EH (cell line): ENCODE results near the gene SCARB1.
"Not testable (repeated sequence)": the region's sequence is repeated elsewhere in the genome, so short reads cannot be mapped to it uniquely, and the experiment has no call there.

Source experiments
- DNase-seq: peaks from one replicate; pipeline ENCODE4 v3.0.0-alpha.2; 2015; ENCODE audit warnings: low read depth

The SCARB1 gene

GRCh38 chr12:124884587-124885438 lies 21.1 kb upstream of the SCARB1 start:
- no peak for DNase-seq

DNA sequence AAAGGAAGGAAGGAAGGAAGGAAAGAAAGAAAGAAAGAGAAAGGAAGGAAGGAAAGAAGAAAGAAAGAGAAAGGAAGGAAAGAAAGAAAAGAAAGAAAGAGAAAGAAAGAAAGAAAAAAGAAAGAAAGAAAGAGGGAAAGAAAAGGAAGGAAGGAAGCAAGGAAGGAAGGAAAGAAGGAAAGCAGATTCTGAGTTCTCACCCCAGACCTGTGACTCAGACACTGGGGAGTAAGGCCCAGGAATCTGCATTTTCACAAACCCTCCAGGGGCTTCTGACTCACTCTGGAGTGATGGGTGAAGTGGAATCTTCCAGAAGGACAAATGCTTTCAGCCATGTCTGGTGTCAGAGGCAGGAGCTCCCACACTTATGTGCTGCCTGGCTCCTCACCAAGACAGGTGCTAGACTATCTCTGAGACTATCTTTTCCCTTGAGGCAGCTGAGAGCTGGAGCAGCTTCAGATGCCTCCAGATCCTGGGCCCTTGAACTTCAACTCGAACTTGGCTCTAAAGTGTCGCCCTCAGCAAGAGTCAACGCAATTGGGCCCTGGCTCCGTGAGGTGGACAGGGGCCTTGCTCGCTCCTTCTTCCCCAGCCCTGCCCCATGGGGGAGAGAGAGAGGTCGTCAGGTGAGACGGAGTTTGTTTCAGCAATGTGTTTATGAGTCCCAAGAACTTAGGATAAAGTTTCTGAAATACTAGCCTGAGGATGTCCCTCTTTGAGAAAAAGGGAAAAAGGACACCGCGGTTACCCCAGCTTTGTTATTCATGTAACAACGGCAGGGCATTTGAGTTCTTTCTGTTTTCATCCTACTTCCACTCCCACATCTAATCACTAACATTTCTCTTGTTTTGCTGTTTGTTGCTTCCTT lies 19.8 kb upstream of the SCARB1 start:
- no peak for DNase-seq

DNA sequence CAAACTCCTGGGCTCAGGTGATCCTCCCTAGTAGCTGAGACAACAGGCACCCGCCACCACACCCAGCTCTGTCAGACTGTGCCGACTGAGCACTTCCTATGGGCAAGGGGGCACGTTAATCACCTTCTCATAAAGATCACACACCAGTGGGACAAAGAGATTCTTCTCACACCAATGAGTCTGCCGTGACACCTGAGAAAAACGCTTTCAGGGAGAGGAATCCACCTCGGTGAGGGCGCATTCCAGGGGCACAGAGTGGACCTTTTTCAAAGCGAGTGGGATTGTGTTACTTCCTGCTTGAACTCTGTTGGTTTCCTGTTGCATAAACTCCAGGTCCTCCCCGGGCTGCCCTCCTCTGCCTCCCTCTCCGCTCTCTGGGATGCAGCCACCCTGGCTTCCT lies 17.5 kb upstream of the SCARB1 start:
- DNase-seq, result no peak

GRCh38 chr12:124880335-124880734 lies 16.7 kb upstream of the SCARB1 start:
- DNase-seq, result not testable (repeated sequence)

- DNase-seq, result no peak
These were observed 15.3 kb upstream of the SCARB1 start for GRCh38 chr12:124878795-124879516.

GRCh38 chr12:124877423-124877822 lies 13.8 kb upstream of the SCARB1 start:
- no peak for DNase-seq

DNA sequence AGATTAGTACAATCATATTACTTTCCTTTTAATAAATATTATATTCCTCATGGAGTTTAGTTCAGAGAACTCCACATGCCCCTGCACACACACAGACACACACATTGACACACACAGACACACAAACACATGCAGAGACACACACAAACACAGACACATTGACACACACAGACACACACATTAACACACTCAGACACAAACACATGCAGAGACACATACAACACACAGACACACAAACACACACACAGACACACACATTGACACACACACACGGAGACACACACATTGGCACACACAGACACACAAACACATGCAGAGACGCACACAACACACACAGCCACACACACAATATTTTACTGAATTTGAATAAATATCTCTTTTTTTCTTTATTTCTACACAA lies 12.5 kb upstream of the SCARB1 start:
- DNase-seq, result no peak

DNA sequence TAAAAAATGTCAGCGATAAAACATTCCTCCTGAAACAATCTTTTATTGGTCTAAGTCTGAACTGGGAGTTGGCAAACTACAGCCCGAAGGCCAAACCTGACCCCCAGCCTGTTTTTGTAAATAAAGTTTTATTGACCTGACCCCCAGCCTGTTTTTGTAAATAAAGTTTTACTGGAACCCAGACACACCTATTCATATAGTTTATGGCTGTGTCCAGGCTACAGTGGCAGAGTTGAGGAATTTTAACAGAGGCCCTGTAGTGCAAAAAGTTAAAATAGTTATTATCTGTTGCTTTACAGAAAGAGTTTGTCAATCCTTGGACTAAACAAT lies 12.1 kb upstream of the SCARB1 start:
- DNase-seq, result no peak

- no peak for DNase-seq
These were observed 11.5 kb upstream of the SCARB1 start for GRCh38 chr12:124874988-124875802.

GRCh38 chr12:124874188-124874587 lies 10.5 kb upstream of the SCARB1 start:
- DNase-seq, result no peak

- no peak for DNase-seq
These were observed 8.5 kb upstream of the SCARB1 start for GRCh38 chr12:124872068-124872719.

- no peak for DNase-seq
These were observed 7.6 kb upstream of the SCARB1 start for GRCh38 chr12:124871297-124871696.

GRCh38 chr12:124870515-124870914 lies 6.9 kb upstream of the SCARB1 start:
- DNase-seq, result no peak

- DNase-seq, result peak; percentile 29
These were observed 5.5 kb upstream of the SCARB1 start for GRCh38 chr12:124869059-124869665.

DNA sequence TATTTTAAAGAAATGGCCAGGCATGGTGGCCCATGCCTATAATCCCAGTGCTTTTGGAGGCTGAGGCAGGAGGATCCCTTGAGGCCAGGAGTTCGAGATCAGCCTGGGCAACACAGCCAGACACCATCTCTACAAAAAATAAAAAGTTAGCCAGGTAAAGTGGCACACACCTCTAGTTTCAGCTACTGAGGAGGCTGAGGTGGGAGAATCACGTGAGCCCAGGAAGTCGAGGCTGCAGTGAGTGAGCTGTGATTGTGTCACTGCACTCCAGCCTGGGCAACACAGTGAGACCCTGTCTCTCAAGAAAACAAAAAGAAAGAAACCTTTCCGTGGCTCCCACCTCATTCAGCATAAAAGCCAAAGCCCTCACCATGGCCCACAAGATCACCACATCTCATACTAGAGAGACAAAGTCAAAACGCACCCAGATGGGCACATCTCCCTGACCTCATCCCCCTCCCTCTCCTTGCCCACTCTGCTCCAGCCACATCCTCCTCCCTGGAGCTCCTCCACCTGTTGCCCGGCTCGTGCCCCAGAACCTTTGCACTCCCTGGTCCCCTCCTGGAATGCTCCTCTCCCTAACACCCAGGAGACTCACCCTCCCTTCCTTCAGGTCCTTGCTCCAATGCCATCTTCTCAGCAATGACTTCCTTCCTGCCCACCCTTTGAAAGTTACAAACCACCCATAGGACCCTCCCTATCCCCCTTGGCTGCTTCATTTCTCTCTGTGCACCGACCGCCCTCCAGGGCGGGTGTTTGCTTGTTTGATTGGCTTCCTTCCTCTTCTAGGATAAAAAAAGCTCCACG lies 4.8 kb upstream of the SCARB1 start:
- no peak for DNase-seq

DNA sequence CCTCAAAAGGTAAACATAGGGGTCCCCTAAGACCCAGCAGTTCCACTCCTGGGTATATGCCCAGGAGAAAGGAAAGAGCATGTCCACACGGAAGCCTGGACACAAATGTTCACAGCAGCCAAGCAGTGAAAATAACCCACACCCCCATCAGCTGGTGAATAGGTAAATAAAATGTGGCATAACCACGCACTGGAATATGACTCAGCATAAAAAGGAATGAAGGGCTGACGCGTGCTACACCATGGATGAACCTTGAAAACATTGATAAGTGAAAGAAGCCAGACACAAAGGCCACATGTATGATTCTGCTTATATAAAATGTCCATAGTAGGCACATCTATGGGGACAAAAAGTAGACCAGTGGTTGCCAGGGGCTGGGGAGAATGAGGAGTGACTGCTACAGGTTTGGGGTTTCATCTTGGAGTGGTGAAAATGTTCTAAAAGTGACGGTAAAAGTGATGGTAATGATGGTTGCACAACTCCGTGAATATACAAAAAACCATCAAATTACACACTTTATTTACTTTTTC lies 3.8 kb upstream of the SCARB1 start:
- DNase-seq, result peak; percentile 56

DNA sequence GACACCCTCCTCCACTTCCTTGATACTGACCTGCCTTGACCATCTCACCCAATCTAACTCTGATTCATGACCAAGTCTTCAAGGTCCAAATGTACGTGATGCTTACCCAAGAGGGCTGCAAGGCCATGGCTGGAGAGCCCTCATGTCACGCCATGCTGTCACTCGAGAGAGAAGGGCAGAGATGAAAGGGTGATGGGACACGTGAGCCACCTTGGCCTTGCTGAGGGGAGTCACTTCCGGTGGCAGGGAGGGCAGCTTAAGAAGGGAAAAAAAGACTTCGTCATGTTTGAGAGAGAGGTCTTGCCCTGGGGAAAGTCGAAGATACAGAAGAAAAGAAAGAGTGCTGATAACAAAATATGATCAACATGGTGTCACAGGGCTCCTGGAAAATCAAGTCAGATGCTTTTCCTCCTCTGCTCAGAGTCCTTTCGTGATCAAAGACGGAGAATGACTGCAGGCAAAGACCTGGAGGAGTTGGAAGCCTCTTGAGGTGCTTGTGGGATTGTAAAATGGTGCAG lies 3.3 kb upstream of the SCARB1 start:
- no peak for DNase-seq

DNA sequence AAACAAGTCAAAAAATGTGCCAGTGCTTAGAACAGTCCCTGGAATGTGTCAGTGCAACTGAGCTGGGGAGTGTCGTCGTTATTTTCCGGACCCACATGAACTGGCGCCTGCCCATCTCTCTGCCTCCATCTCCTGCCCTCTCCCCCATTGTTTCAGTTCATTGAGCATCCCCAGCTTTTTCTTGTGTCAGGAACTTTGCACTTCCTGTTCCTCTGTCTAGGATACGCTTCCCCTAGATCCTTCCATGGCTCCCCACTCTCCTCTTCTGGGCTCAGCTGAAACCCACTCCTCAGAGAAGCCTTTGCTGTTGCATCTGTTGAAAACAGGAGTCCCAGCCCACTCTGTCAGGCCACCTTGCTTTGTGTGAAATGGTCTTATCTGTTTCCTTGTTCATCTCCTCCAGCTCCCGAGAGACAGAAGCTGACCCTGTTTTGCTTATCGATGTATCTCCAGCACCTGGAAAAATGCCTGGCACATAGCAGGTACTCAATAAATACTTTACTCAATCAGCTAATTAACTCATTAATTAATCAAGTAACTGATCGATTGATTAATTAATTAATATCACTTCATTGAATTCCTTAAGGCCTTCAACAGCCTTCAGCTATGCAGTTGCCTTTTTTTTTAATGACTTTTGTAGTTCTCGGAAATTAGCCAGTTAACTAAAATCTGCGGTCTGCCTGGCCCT lies 2.7 kb upstream of the SCARB1 start:
- DNase-seq, result no peak

- DNase-seq, result no peak
These were observed 2.1 kb upstream of the SCARB1 start for GRCh38 chr12:124865728-124866127.
